Mesothelial cell of epicardium (in vitro differentiated cells): ENCODE results near the gene IGSF9. TPM values are rescaled to one million over a fixed set of nuclear protein-coding genes. Genes with fewer than 3 reads are reported as not detected.

ENCODE experiments used
- DNase-seq, 2 experiments: peaks; one replicate each; pipeline ENCODE4 v3.0.0; 2021; ENCODE audit warnings: low spot score in 2 of 2; ENCODE audit not compliant: unreplicated experiment in 2 of 2
- H3K27ac Mint-ChIP-seq: 2 replicates; pipeline ENCODE4 v1.8.0; 2021; ENCODE audit warnings: mixed read lengths
- H3K27me3 Mint-ChIP-seq: 2 replicates; pipeline ENCODE4 v1.8.0; 2021; ENCODE audit warnings: low read depth, mixed read lengths
- H3K36me3 Mint-ChIP-seq: 2 replicates; pipeline ENCODE4 v1.8.0; 2021; ENCODE audit warnings: mixed read lengths
- H3K4me1 Mint-ChIP-seq: 2 replicates; pipeline ENCODE4 v1.8.0; 2021; ENCODE audit warnings: mixed read lengths
- H3K4me3 Mint-ChIP-seq: 2 replicates; pipeline ENCODE4 v1.8.0; 2021; ENCODE audit warnings: mild to moderate bottlenecking, moderate library complexity, mixed read lengths
- H3K9me3 Mint-ChIP-seq: 2 replicates; pipeline ENCODE4 v1.8.0; 2021; ENCODE audit warnings: mixed read lengths
- total RNA-seq: library from RNA; stranded (reverse); gene quantifications from 3 replicates; pipeline ENCODE4 v1.2.1, GENCODE V29; 2021
- TF ChIP-seq, protein P1 (sequence below): fragments of 200-600 bp; sonication (generic); IDR thresholded peaks from one replicate; pipeline ENCODE4 v1.5.0; 2021; ENCODE audit warnings: antibody characterized with exemption; ENCODE audit not compliant: unreplicated experiment

The IGSF9 gene
- total RNA-seq, 1 donor from 2014 or later: 76.9 TPM

GRCh38 chr1:159882527-159882862 lies 62.9 kb downstream of the IGSF9 start:
- TF ChIP-seq, protein P1, sequence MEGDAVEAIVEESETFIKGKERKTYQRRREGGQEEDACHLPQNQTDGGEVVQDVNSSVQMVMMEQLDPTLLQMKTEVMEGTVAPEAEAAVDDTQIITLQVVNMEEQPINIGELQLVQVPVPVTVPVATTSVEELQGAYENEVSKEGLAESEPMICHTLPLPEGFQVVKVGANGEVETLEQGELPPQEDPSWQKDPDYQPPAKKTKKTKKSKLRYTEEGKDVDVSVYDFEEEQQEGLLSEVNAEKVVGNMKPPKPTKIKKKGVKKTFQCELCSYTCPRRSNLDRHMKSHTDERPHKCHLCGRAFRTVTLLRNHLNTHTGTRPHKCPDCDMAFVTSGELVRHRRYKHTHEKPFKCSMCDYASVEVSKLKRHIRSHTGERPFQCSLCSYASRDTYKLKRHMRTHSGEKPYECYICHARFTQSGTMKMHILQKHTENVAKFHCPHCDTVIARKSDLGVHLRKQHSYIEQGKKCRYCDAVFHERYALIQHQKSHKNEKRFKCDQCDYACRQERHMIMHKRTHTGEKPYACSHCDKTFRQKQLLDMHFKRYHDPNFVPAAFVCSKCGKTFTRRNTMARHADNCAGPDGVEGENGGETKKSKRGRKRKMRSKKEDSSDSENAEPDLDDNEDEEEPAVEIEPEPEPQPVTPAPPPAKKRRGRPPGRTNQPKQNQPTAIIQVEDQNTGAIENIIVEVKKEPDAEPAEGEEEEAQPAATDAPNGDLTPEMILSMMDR: no peak
- Mint-ChIP-seq H3K36me3 (no peaks in the 10 kb centered on the region), H3K4me1 (no peaks in the 10 kb centered on the region), H3K27ac (no peak overlapping the region), H3K9me3 (no peaks in the 10 kb centered on the region), H3K4me3 (no peak overlapping the region), H3K27me3 (no peaks in the 10 kb centered on the region)
- DNase-seq: no peak

- DNase-seq: peak; percentile 91 to 94
- Mint-ChIP-seq H3K36me3 (no peaks in the 10 kb centered on the region), H3K4me1 (no peaks in the 10 kb centered on the region)
Observed at GRCh38 chr1:159881622-159882526, 63.5 kb downstream of the IGSF9 start.

DNA sequence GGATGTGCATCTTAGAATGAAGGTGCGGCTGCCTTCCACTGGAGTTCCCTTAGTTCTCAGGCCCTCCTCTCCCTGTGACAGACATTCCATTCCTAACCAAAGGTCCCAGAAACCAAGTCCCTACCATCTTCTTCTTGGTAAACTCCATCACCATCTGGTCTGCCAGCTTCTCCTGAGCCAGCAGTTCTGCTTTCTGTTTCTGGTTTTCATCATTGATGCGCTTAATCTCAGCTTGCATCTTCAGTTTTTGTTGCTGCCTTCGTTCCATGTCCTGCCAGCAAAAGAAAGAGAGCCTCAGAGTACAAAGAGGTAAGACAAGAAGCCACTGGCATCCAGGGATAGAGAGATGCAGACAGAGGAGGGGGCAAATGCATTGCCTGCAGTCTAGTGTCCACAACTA lies 65.0 kb downstream of the IGSF9 start:
- TF ChIP-seq, protein P1: no peak
- Mint-ChIP-seq H3K4me1 (no peaks in the 10 kb centered on the region), H3K4me3 (no peak overlapping the region), H3K9me3 (no peaks in the 10 kb centered on the region), H3K36me3 (no peaks in the 10 kb centered on the region), H3K27ac (no peak overlapping the region), H3K27me3 (no peaks in the 10 kb centered on the region)
- no peak for DNase-seq

More at GRCh38 chr1:159881622-159882526, 63.5 kb downstream of the IGSF9 start:
- TF ChIP-seq, protein P1: no peak
- Mint-ChIP-seq H3K27me3 (no peaks in the 10 kb centered on the region), H3K27ac (no peak overlapping the region), H3K9me3 (no peaks in the 10 kb centered on the region), H3K4me3 (no peak overlapping the region)

- no peaks in the 10 kb centered on the region for H3K27me3 Mint-ChIP-seq
- no peaks in the 10 kb centered on the region for H3K9me3 Mint-ChIP-seq
- H3K4me1 Mint-ChIP-seq: no peaks in the 10 kb centered on the region
- no peak overlapping the region for H3K4me3 Mint-ChIP-seq
- H3K36me3 Mint-ChIP-seq: no peaks in the 10 kb centered on the region
- no peak overlapping the region for H3K27ac Mint-ChIP-seq
- no peak for DNase-seq
- TF ChIP-seq, protein P1: no peak
Observed at GRCh38 chr1:159879977-159880376, 65.4 kb downstream of the IGSF9 start.

GRCh38 chr1:159879136-159879535 lies 66.3 kb downstream of the IGSF9 start:
- Mint-ChIP-seq H3K9me3 (no peaks in the 10 kb centered on the region), H3K36me3 (no peaks in the 10 kb centered on the region), H3K27me3 (no peaks in the 10 kb centered on the region), H3K27ac (no peak overlapping the region), H3K4me3 (no peak overlapping the region), H3K4me1 (no peaks in the 10 kb centered on the region)
- no peak for DNase-seq
- TF ChIP-seq, protein P1: no peak
